ENCODE results near the gene GALNT18.

GRCh38 chr11:11512502-11512901 is 109.3 kb downstream of the GALNT18 start:
- TF ChIP-seq CTCF (IDR thresholded peaks at IDR 0.05) (no peak), POLR2A (IDR thresholded peaks at IDR 0.05) (no peak), POLR2AphosphoS5 (IDR thresholded peaks at IDR 0.05) (no peak)

All from prostate gland (tissue), 2 donors.